HG02973 (cell line): ENCODE measurements around the gene PROSER1.
"Not testable (repeated sequence)": the region's sequence is repeated elsewhere in the genome, so short reads cannot be mapped to it uniquely, and the experiment has no call there.

ENCODE experiments used
- ATAC-seq: cut with Tn5 transposase; IDR thresholded peaks from one replicate; pipeline ENCODE4 v1.9.1; 2021; ENCODE audit warnings: moderate library complexity; ENCODE audit not compliant: unreplicated experiment

PROSER1 gene

DNA sequence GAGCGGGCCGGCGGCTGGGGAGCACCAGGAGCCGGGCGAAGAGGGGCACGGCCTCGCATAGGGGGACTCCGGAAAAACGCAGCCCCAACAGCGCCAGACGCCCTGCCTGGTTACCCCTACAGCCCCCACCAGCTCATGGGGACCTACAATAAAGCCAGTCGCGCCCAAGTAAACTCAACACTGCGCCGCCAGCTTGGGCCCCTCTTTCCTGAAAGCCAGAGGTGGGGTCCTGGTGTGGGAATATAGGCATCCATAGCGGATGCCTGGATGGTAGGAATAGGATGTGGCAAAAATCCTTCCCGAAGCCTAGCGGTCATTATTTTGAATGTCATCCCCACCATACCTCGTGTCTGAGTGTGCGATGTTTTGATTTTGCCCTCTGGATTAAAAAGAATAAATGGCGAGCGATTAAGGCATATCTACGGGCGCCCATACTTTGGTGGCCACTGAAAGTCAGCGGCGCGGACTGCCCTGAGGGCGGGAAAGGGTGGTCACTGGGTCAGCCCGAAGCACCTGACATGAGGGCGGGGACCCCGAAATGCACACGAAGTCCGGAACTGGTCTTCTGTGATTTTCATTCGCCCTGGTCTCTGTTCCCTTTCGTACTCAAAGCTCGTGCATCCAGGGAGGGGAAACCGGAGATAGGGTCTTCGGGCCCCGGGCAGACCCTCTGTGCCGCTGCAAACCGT is at the start of gene PROSER1, which contains the start of gene NHLRC3:
PROSER1 (minus strand) TSS at position 210 of the 689 bp plus-strand sequence. CDS start 847 bp downstream, outside the sequence.
NHLRC3 (plus strand) TSS at position 577 of the 689 bp plus-strand sequence. CDS start 184 bp downstream, outside the sequence.
- peak; percentile 52 for ATAC-seq

- not testable (repeated sequence) for ATAC-seq
These were observed 48.5 kb upstream of the PROSER1 start for GRCh38 chr13:39086251-39086945.

- ATAC-seq, result no peak
These were observed 36.1 kb upstream of the PROSER1 start for GRCh38 chr13:39073983-39074382.

DNA sequence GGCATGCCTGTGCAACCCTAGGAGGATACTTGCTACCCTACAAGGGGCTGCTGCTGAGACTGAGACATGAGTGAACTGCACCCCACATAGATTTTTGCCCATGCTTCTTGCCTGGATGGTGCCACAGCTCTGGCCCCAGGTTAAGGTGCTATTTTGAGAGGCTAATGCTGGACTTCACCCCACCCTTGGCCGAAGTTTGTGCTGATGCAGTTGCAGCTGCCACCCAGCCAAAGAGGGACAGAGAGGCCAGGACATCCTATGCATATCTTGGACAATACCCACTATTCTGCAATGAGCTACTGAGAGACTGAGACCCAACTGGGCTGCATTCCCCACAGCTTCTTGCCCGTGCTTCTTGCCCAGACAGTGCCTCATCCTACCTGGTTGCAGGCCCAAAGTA is 35.0 kb upstream of the PROSER1 start:
- no peak for ATAC-seq

- no peak for ATAC-seq
These were observed 24.1 kb upstream of the PROSER1 start for GRCh38 chr13:39062004-39062403.

- no peak for ATAC-seq
These were observed 20.2 kb upstream of the PROSER1 start for GRCh38 chr13:39058040-39058439.

DNA sequence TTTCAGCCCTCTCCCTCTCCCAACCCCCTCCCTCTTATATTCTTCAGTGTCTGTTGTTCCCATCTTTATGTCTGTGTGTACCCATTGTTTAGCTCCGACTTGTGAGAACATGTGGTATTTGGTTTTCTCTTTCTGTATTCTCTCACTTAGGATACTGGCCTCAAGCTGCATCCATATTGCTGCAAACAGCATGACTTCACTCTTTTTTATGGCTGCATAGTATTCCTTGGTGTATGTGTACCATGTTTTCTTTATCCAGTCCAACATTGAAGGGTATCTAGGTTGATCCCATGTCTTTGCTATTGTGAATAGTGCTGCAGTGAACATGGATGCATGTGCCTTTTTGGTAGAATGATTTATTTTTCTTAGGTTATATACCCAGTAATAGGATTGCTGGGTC is 18.1 kb upstream of the PROSER1 start:
- no peak for ATAC-seq

GRCh38 chr13:39054112-39054511 is 16.2 kb upstream of the PROSER1 start:
- ATAC-seq, result no peak

- ATAC-seq, result no peak
These were observed 15.1 kb upstream of the PROSER1 start for GRCh38 chr13:39052944-39053343.

GRCh38 chr13:39051157-39051556 is 13.3 kb upstream of the PROSER1 start:
- no peak for ATAC-seq

DNA sequence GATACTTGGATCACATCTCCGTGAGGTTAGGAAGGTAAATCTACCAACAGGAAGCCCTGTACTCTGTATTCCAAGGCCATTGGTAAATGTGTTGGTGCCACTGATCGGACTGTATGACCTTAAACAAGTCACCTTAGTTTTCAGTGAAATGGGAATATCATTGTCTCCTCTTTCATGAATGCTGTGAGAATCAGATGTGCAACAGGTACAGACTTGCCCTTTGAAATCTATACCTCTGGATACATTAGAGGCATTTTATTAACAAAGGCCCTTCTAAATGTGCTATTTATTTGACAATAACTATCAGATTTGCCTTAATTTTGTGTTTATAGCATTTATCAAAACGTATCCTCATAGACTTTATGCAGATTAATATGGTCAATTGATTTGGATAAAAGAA is 11.4 kb upstream of the PROSER1 start:
- no peak for ATAC-seq

- ATAC-seq, result no peak
These were observed 10.9 kb upstream of the PROSER1 start for GRCh38 chr13:39048806-39049205.

DNA sequence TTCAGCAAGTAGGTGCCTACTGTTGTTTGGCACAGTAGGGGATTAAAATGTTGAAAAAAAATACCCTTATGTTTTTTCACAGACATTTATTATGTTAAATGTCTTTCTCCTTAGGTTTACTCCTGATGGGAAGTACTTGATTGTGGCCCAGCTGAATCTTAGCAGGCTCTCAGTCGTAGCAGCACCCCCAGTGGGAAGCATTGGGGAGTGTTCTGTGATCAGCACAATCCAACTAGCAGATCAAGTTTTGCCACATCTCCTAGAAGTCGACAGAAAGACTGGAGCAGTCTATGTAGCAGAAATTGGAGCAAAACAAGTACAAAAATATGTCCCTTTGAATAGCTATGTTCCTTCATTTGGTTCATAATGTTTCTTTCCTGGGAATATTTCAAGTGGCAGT is 9.7 kb upstream of the PROSER1 start:
- no peak for ATAC-seq

GRCh38 chr13:39044536-39044935 is 6.6 kb upstream of the PROSER1 start:
- peak; percentile 81 for ATAC-seq

- ATAC-seq, result no peak
These were observed 2.3 kb upstream of the PROSER1 start for GRCh38 chr13:39040206-39040605.

DNA sequence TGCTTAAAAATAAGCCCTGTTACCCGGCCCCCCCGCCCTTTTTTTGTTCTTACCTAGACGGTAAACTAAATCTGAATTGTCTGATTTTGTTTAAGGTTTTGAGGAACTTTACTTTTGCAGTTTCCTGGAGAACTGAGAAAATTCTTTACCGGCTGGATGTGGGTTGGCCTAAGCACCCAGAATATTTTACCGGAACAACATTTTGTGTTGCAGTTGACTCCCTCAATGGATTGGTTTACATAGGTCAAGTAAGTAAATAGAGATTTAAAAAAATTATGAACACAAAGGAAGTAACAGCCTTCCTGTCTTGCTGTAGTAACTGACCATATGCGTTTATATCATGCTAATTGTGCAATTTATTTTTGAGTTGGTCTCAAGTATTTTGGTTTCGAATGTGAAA is 1.2 kb upstream of the PROSER1 start:
- ATAC-seq, result no peak

GRCh38 chr13:39038569-39039030 is 711 bp upstream of the PROSER1 start:
- ATAC-seq, result peak; percentile 41

DNA sequence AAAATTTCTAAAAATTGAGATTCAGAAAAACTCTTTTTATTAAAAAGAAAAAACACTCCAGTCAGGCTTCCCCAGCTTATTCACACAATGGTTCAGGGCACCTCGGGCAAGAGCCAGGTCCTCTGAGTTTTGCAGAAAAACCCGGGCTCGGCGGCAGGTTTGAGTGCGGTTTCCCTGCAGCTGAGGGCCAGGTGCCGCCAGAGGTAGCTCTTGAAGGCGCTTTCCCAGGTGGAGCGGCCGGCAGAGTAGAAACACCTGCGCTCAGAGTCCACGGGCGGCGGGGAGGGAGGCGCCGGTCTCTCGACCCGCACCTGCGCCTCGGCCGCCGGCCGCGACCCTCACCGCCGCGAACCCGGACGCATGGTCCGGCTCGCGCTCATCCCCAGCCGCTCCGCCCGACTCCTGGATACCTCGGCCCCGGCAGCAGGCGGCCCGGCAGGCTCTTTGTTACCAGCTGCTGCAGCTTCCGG is 444 bp downstream of the PROSER1 start:
- ATAC-seq, result peak; percentile 55

DNA sequence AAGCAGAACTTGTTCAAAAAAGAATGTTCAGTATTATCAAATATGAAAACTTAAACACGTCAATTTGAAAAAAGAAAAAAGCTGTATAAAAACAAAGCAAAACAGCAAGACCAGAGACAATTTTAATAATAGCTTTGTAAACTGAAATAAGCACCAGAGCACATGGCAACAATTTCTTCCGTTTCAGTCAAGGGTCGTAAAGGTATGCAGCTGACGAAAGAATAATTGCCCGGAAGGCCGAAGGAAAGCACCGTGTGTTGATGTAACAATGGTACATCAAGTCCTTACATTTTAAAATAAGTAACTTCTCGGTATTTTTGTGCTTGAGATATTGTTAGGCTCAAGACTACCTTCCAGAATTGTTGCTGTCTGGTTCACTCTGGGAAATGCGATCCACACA is 1.7 kb downstream of the PROSER1 start:
- no peak for ATAC-seq

- no peak for ATAC-seq
These were observed 2.1 kb downstream of the PROSER1 start for GRCh38 chr13:39035799-39036198.

DNA sequence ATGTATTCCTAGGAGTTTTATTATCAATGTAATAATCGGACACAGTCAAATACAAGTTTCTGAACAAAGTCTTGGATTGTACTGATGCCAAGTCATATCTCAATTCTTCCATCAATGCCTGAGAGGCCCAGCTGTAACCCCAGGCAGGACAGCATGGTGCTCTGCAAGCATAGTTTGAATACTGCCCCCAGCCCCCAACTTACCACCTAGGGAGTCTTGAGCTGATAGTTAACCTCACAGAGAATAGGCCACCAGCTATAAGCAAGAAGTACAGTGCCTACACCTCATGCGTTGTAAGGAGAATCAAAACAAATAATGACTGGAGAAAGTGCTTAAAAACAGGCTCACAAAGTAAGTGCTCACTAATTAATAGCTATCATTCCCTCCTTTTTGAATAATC is 2.7 kb downstream of the PROSER1 start:
- ATAC-seq, result no peak

- ATAC-seq, result no peak
These were observed 3.8 kb downstream of the PROSER1 start for GRCh38 chr13:39034085-39034484.
